ENCODE data around the gene ROBO3.

ROBO3 gene, protein sequence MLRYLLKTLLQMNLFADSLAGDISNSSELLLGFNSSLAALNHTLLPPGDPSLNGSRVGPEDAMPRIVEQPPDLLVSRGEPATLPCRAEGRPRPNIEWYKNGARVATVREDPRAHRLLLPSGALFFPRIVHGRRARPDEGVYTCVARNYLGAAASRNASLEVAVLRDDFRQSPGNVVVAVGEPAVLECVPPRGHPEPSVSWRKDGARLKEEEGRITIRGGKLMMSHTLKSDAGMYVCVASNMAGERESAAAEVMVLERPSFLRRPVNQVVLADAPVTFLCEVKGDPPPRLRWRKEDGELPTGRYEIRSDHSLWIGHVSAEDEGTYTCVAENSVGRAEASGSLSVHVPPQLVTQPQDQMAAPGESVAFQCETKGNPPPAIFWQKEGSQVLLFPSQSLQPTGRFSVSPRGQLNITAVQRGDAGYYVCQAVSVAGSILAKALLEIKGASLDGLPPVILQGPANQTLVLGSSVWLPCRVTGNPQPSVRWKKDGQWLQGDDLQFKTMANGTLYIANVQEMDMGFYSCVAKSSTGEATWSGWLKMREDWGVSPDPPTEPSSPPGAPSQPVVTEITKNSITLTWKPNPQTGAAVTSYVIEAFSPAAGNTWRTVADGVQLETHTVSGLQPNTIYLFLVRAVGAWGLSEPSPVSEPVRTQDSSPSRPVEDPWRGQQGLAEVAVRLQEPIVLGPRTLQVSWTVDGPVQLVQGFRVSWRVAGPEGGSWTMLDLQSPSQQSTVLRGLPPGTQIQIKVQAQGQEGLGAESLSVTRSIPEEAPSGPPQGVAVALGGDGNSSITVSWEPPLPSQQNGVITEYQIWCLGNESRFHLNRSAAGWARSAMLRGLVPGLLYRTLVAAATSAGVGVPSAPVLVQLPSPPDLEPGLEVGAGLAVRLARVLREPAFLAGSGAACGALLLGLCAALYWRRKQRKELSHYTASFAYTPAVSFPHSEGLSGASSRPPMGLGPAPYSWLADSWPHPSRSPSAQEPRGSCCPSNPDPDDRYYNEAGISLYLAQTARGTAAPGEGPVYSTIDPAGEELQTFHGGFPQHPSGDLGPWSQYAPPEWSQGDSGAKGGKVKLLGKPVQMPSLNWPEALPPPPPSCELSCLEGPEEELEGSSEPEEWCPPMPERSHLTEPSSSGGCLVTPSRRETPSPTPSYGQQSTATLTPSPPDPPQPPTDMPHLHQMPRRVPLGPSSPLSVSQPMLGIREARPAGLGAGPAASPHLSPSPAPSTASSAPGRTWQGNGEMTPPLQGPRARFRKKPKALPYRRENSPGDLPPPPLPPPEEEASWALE (N-terminal part only)

DNA sequence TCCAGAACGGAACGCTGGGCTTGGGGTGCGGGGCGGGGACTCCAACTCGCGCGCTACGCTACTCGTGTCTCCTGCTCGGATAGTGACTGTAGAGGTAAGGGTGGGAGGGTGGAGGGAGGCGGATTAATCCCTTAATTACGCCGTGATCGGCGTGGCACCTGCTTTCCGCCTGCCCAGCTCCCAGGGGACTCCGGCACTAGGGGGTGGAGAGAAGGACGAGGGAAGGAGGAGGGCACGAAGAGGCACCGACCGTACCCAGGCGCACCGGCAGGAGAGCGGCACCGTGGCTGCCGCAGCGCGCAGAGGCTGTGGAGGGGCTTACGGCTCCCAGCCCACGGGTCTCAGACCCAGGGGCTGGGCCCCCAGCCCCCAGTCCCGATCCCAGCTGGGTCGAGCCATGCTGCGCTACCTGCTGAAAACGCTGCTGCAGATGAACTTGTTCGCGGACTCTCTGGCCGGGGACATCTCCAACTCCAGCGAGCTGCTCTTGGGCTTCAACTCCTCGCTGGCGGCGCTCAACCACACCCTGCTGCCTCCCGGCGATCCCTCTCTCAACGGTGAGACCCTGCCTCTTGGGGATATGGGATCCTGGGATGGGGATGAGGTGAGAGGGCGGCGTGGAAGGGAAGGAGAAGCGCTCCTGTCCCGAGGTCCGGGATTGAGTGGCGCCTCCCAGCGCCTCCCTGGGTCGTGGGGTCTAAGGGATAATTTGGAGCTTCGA, at the start of gene ROBO3:
Gene ROBO3, plus strand, starts transcription at position 252 of the 721 bp plus-strand sequence. Its CDS starts 146 bp downstream, at position 398.
- no peak for DNase-seq

DNA sequence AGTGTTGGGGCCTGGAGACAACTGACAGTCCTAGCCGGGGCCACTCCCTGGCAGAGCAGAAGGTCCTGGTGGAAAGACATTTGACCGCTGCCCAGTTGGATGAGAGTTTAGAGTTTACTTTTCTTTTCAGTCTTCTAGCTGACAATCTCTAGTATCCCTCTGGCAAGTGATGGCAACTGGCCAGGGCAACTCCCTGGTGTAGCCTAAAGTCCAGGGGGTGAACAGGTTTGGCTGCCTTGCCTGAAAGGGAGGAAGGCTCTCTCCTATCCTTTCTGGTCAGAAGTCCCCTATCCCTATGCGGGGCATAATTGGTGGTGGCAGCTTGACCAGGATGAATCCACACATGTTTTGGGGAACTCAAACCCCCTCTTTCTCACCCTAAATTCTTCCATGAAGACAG, 48.2 kb upstream of the ROBO3 start:
- DNase-seq: no peak

DNA sequence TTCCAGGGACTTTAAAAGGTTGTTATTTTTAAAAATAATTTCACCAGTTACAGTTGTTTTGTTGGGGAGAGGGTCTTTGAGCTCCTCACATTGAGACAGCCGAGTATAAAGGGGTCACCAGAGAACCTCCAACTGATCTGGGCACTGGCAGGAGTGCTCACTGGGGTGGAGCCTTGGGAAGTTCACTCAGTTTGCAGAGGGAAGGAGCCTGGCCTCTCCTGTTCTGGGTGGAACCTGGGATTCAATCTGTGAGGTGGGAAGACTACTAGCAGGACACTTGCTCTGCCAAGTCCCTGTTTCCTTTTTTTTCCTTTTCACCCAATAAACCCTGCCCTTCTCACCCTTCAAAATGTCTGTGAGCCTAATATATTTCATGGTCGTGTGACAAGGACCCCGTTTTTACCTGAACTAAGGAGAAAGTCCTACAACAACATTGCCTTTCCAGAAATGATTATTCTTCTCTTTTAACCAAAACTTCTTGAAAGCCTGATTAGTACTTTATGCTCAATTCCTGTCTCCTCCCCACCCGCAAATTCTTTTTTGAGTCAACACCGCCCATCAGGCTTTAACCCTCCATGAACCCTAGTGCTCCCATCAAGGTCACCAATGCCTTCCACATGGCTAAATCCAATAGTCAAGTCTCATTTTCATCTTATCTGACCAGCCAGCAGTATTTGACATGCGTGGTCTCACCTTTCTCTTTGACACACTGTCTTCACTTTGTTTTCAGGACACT, 43.1 kb upstream of the ROBO3 start:
- no peak for DNase-seq

DNA sequence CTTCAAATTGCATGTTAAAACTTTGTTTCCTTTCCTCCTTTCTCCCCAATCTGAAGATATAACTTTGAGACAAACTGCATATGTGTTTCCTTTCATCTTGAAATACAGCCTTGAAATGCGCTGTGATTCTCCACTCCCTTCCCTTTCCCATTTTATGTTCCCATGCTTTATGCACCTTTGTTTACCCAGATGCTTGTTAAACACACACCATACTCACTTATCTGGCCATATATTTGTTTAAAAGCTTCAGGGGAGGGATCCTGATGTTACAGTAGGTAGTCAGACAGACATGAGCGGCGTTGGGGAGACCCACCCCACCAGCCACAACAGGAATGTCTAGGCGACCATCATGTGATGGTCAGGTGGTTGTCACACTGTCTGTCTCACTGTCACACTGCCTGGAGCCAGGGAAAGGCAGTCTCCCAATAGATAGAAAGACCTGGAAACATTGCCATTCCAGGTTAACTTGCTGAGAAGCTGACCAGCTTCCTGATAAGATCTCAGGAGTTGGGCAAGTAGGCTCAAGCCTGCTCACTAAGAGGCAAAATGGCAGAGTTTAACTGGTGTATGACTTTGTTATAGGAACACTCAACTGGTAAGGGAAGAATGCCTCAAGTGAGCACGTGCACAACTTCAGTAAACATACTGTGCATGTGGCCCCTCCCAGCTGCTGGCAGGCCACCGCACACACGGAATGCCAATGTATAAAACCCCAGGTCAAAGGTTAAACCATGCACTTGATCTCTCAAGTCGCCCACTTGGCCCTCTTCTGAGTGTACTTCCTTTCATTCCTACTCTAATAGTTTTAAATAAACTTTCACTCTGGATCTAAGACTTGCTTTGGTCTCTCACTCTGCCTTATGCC, 41.5 kb upstream of the ROBO3 start:
- no peak for DNase-seq

DNA sequence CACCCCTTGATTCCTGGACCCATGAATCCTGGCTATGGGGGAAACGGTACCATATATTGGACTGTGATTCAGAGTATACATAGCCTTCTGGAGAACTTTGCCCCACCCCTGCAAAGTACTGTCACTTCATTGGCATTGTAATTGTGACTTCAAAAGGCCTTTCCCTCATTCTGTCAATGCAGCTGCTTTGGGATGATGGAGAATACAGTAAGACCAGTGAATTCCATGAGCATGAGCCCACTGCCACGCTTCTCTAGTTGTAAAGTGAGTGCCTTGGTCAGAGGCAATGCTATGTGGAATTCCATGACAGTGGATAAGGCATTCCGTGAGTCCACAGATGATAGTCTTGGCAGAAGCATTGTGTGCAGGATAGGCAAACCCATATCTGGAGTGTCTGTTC, 39.4 kb upstream of the ROBO3 start:
- DNase-seq: no peak

DNA sequence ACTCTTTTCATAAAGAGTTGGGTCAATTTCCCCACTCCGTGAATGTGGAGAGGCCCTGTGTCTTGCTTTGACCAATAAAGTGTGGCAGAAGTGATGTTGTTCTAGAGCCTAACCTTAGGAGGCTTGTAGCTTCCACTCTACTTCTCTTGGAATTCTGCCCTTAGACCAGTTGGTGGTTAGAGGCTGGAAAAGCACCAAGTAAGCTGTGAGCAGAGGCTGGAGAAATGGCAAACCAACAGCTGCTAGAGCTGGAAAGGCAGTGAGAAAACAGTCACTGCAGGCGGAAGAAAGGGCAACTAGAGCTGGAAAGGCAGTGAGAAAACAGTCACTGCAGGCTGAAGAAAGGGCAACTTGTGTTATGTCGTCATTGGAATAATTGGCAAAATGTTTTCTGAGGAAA, 35.2 kb upstream of the ROBO3 start:
- DNase-seq: no peak

DNA sequence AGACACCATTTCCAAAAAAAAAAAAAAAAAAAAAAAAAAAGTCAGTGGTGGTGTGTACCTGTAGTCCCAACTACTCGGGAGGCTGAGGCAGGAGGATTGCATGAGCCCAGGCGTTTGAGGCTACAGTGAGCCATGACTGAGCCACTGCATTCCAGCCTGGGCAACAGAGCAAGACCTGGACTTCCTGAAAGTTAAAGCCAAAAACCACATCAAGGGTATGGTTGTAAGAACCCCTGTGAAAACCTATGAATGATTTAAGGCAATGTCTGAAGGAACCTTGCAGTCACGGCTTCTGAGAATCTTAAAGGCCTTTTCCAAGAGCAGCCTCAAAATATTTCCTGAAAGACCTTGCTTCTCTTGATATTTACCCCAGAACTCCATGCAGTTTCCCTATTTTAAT, 34.5 kb upstream of the ROBO3 start:
- DNase-seq: no peak

DNA sequence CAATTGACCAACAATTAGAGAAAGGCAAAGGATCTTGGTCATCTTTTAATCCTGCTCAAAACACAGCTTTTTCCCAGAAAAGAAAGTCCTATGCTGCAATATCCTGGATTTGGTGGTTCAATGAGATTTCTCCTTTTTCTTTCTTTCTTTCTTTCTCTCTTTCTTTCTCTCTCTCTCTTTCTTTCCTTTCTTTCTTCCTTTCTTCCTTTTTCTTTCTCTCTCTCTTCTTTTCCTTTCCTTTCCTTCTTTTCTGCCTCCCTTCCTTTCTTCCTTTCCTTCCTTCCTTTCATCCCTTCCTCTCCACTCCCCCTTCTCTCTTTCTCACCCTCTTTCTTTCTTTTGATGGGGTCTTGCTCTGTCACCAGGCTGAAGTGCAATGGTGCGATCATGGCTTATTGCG, 33.3 kb upstream of the ROBO3 start:
- DNase-seq: no peak

DNA sequence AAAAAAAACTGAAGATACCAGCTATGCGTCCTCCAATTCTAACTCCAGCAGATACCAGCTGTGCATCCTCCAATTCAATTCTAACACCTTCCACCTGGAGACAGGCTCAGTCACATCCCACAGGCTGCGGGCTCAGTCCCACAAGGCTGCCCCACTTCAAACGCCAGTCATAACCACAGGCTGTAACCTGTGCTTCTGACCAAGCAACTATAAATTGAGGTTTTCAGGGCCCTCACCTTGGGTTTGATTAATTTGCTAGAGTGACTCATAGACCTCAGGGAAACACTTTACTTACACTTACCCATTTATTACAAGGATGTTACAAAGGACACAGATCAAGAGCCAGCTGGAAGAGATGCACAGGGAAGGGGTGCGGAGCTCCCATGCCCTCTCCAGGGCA, 32.7 kb upstream of the ROBO3 start:
- DNase-seq: peak; percentile 65

DNA sequence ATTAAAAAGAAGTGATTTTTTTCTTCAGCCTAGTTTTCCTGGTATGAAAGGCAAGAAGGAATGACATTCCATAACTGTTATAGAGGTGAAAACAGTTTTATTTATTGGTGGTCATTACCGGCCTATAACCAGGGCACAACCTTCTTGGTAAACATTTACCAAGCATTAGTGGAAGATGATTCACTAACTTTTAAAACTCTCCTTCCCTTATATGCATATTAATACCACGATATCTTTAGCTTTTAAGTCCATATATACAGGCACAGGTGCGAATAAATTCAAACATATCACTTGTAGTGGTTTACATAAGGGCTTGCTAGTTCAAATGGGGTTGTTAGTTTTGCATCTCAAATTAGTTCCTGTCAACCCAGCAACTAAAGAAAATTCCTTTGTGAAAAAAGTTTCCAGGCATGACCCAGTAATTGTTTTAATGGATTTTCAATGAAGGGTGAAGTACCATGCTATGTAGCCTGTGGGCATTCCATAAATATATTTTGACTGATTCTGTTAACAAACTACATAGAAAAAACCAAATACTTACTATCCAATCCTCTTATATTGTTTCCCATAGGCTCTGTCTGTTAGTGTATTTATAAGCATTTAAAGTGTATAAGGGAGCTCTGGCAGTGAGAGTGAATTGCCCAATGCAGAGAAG, 30.6 kb upstream of the ROBO3 start:
- peak; percentile 58 for DNase-seq

DNA sequence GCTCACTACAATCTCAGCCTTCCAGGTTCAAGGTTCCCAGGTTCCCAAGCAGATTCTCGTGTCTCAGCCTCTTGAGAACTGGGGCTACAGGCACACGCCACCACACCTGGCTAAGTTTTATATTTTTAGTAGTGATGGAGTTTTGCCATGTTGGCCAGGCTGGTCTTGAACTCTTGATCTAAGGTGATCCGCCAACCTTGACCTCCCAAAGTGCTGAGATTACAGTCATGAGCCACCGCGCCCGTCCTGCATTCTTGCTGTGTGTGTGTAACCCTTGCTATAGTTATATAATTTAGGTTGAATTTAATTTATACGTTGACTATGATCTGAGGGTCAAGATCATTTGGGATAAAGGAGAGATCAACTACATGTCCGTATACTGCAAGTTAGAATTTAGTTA, 29.3 kb upstream of the ROBO3 start:
- DNase-seq: no peak

DNA sequence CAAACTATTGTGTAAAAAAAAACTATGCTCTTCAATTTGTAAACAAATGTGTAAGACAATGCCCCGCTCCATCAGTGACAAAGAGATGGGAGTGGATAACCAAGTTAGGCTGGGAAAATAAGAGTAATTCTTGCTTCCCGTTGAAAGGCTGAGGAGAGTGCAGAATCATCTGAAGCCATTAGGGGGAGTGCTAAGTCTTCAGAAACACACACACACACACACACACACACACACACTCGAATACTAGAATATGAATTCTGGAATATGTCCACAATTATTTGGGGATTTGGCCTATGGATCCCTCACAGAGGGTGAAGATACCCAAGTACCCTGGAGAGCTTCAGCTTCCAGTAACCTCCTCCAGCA, 27.8 kb upstream of the ROBO3 start:
- peak; percentile 80 for DNase-seq

DNA sequence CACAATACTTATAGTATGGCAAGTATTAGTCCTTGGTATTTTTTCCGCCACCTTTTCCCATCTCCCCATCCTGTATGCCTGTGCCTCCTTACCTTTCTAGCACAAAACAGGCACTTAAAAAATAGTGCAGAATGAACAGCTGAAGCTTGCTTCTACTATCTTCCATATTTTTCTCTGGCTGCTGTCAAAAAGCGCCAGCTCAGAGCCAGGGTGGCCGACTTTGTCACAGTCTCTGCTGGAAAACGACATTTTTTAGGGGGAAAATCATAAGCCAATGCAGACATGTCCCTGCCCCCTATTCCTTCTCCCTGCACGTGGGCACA, 26.5 kb upstream of the ROBO3 start:
- DNase-seq: no peak

DNA sequence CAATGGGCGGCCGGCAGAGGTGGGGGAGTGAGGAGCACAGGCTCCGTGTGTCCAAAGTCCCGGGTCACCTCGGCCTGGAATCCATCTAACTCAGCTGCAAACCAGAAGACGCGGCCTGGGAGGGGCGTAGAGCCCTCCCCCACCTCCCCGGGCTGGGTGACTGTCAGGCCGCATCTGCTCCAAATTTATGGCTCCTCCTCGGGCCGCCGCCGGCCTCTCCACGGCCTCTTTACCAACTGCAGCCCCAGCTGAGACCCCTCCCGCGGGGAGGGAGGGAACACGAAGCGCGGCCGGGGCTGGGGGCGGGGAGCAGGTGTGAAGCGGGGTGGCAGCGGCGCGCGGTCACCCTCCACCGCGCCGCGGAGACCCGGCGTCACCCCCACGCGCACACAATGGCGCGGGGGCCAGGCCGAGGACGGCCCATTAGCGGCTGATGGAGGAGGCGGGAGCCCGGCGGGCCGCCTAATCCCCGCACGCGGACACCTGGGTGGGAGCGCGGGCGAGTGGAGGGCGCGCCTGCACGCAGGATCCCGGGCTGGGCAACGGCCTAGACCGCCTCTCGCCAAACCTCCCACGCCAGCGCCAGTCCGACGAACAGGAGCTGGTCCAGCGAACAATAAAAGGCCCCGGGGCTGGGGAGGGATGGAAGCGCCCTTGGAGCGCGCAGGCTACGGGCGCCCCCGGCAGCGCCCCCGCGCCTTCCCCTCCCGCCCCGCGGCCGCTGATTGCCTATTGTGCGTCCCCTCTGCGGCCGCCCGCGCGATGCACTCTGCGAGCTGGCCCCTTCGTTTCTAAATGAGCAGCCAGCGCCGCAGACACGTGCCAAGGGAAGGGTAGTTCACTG, 25.9 kb upstream of the ROBO3 start:
- no peak for DNase-seq

DNA sequence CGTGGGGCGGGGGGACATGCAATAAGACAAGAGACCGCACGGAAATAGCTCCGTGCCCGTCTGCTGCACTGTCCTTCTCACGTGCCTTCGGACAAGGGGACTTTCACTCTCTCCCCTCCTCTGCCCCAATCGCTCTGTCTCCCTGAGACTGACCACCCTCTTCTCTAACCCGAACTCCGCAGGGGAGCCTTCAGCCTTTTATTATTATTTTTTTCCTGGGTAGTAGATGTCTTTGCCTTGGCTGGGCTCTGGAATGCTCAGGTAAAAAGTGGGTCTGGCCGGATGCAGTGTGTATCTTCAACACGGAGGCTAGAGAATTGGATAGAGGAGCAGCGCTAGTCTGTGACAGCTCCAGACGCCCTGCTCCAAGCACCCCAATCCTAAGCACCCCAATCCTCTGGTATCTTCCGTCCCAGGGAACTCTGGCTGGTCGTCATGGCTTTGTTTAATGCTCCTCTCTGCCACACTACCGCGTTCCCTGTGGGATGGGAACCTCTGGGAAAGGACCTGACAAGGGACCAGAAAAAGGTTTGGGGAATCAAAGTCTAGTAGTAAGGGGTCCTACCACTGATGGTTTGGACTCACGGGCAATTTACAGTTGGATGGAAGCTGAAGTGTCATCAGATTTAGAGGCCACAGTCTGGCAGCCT, 25.1 kb upstream of the ROBO3 start:
- DNase-seq: no peak

DNA sequence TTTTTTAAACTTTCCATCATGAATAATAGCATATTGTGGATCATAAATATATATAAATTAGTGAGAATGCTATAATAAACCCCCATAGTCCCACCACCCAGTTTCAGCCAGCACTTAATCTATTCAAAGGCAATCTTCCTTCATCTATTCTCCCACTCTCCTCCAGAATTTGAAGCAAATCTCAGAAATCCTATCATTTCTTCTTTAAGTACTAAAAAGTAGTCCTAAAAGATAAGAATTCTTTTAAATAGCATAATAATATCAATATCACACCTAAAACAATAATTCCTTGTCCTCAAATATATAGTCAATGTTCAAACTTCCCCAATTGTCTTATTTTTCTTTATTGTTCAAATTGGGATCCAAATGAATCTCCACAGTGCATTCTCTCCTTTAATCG, 24.6 kb upstream of the ROBO3 start:
- DNase-seq: no peak

DNA sequence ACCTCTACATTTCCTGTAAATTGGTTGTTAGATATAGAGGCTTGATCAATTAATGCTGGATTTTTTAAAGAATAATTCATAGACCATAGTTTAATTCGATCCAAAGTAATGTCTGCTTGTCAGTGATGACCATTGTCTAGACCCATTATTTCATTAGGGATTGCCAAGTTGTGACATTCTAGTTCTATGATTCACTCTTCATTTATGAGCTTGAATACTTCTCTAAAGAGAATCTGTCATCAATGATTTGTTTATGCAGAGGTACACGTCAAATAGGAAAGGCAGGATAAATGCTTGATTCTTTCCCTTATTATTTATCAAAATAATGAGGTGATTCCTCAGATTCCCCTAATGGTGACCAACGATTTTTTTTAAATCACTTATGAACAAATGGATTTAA, 24.0 kb upstream of the ROBO3 start:
- DNase-seq: peak; percentile 13

DNA sequence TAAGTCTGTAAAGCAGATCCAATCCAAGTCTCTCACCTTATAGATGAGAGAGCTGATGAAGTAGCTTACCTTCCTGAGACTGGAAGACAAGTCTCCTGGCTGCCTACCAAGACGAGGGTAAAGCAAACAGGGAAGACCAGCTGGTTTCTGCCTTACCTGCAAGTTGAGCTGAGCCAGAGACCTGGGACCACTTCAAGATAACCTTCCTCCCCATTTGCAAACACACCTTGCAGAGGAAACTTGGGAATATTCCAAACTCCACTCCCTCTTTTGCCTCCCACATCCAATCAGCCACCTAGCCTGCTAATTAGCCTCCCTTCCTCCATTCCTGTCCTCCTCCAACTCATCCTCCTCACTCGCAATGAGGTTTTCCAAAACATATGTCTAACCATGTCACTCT, 23.4 kb upstream of the ROBO3 start:
- no peak for DNase-seq

DNA sequence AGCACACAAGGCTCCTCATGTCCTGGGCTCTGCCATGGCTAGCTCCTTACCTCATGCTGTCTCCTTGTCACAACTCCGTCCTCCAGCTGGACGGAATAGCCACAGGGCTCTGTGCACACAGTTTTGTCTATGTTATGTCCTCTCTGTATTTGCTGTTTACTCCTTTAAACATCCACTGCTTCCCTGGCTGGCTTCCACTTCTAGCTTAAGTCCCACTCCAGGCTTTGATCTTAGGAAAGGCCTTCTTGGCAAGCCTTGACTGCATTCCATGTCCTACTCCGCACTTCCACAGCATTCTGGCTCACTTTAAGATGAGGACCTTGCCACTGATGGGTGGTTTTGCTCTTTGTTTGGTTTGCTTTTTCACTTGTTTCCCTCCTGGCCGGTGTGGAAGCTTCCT, 22.9 kb upstream of the ROBO3 start:
- no peak for DNase-seq
